Measurements from ENCODE around the gene HS6ST3.

HS6ST3 gene

DNA sequence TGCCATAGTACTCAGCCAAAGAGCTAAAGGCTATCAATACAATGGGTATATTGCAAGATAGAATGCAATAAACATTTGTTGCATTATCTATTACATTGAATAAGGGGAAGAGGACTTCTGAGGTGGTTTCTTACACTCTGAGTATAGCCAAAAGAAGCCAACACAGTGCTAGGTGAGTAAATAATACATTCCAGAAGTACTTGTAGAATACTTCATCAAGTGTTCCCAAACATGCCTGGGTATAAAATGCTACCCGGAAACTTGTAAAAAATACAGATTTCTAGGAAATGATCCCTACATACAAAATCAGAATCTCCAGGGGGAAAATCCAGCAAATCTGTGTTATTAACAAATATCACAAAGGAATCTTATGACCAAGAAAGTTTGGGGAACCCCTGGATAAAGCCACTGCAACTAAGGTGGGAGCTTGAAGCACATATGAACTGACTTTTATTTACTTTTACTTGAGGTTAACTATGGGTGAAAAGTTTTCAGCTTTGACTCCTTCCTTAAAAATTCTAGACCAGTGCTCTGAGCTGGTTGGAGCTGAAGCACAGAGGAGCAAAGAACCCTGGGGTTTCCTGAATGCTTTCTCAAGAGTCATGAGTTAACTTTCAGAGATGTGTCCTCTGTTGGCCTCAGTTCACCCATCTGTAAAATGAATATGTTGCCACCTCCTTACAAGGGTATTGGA lies 768.4 kb downstream of the HS6ST3 start:
- no peak for DNase-seq

DNA sequence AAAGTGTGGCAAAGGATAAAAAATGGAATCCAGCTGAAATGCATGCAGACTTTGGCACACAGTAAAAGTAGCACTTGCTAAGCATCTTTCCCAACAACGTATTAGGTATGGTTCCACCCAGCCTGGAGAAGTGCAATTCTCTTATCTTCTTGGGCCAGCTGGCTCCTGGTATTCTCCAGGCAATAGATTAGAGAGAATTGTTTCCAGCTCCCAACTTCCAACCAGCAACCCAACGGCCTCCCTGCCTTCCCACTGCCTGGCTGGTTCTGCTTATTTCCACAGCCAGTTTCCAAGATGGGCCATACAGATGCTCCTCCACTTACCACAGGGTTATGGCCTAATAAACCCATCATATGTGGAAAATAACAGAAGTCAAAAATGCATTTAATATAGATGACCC lies 771.0 kb downstream of the HS6ST3 start:
- no peak for DNase-seq

DNA sequence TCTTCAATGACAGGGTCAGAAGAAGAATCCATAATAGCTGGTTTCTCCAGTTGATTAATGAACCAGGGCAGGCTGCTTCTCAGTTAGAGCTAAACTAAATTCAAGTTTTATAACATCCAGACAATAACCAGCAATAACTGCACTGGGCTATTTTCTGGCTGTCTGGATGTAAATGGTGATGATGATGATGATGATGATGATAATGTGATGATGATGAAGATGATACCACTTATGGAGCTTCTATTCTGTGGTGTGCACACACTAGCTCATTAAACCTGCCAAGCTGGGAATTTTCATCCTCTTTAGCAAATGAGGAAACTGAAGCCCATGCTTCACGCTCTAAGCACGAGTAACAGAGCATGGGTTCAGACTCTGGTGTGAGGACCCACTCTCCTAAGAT lies 772.2 kb downstream of the HS6ST3 start:
- no peak for DNase-seq

DNA sequence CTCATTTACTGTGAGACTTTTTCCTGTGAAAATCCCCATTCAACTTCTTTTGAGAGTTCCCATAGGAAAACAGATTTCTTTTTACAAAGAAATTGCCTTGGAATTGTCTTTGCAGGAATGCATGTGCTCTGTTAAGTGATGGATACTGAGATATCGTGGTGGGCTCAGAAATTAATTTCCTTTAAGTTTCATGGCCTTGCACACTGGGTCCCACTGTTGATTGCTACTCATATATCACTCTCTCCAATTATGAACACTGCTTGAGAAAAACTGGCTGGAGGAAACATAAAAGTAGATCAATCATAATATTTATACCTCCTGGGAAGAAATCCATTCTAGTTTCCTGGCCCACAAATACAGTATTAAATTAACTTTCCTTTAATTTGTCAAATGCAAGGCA lies 773.1 kb downstream of the HS6ST3 start:
- no peak for DNase-seq

DNA sequence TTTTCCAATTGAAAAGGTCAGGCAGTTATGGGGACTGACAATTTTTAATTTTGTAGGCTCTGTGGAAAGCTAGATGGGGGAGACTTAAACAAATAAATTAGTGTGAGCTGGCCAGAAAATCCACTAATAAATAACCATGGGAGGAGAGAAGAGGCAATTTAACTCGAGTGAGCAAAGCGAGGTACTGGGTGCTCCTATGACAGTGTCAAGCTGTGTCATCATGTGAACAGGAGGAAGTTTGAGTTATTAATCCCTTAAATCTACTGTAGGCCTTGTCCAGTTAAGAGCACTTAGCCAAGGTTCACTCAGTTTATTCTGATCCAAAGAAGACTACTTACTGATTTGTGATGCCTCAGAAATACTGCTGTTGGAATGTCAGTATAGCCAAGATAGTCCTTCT lies 781.6 kb downstream of the HS6ST3 start:
- DNase-seq = no peak

DNA sequence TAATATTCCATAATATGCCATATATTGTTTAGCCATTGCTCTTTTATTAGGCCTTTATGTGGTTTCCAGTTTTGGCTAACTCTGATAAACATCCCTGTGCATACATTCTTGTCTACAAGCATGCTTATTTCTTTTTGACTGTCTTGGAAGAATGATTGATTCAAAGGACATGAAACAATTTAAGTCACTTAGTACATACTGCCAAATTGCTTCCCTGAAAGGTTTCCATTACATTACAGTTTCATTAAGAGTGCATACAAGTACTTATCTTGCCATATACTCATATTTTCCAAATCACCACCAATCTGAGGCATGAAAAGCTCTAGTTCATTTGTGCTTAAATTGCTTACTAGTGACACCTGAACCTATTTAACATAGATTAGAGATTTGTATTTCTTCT lies 790.5 kb downstream of the HS6ST3 start:
- no peak for DNase-seq

All from NCI-H2227 treated with DMSO at 0.1 percent for 48 hours (cell line).